Measurements from ENCODE around the gene RXRB.

GRCh38 chr6:33160728-33161344 is 39.6 kb downstream of the RXRB start:
- no peak for TF ChIP-seq CHD2 (IDR thresholded peaks at IDR 0.05; ENCODE audit: low read length, partially characterized antibody)
- no peak for TF ChIP-seq GATA3 (IDR thresholded peaks at IDR 0.05; ENCODE audit: borderline replicate concordance)
- TF ChIP-seq MAX (IDR thresholded peaks at IDR 0.05) = no peak
- no peak for TF ChIP-seq CTCF (IDR thresholded peaks at IDR 0.05)
- no peak for TF ChIP-seq REST (IDR thresholded peaks at IDR 0.05)
- no peak for TF ChIP-seq SMC3 (IDR thresholded peaks at IDR 0.05)

Measured in A549 (cell line).